HepG2 (cell line): ENCODE data around the gene SEC63. TPM values are rescaled to one million over a fixed set of nuclear protein-coding genes. Genes with fewer than 3 reads are reported as not detected.

Experiments
- ARID2 ChIP-seq: sonication (generic); formaldehyde crosslinking; IDR thresholded peaks from 2 replicates; pipeline ENCODE4 v1.8.1; 2022; ENCODE audit warnings: mild to moderate bottlenecking, missing genetic modification reagents, borderline replicate concordance
- CHD4 ChIP-seq: fragments of 200-600 bp; sonication (generic); IDR thresholded peaks from 2 replicates; pipeline ENCODE4 v1.7.0; 2017; ENCODE audit warnings: mild to moderate bottlenecking, low read length, borderline replicate concordance
- HHEX ChIP-seq: IDR thresholded peaks from 2 replicates; pipeline ENCODE4 v1.6.1; 2016; ENCODE audit warnings: control low read depth
- HOXA5 ChIP-seq: sonication (generic); formaldehyde crosslinking; IDR thresholded peaks from 2 replicates; pipeline ENCODE4 v1.4.0; 2020; ENCODE audit warnings: missing genetic modification reagents
- HOXA7 ChIP-seq: sonication (generic); formaldehyde crosslinking; IDR thresholded peaks from 2 replicates; pipeline ENCODE4 v1.8.1; 2022; ENCODE audit warnings: mild to moderate bottlenecking, missing genetic modification reagents, moderate library complexity
- JUN ChIP-seq: sonication (generic); formaldehyde crosslinking; IDR thresholded peaks from 2 replicates; pipeline ENCODE4 v1.4.0; 2020; ENCODE audit warnings: mild to moderate bottlenecking, missing genetic modification reagents
- NFRKB ChIP-seq: fragments of 450-650 bp; IDR thresholded peaks from 2 replicates; pipeline ENCODE4 v1.6.1; 2017
- PAF1 ChIP-seq: IDR thresholded peaks from 2 replicates; pipeline ENCODE4 v1.6.1; 2016; ENCODE audit warnings: missing genetic modification reagents, missing compliant biosample characterization
- RBFOX2 ChIP-seq: fragments of 200-400 bp; formaldehyde crosslinking; IDR thresholded peaks from 2 replicates; pipeline ENCODE4 v1.6.1; 2017; ENCODE audit warnings: low read depth, mild to moderate bottlenecking, low read length
- RFX3 ChIP-seq: IDR thresholded peaks from 2 replicates; pipeline ENCODE4 v1.6.1; 2016; ENCODE audit warnings: missing biosample characterization, missing genetic modification reagents
- SIN3B ChIP-seq: fragments of 150-350 bp; IDR thresholded peaks from 2 replicates; pipeline ENCODE4 v1.6.1; 2014; ENCODE audit warnings: low read length
- STAG1 ChIP-seq: sonication (generic); formaldehyde crosslinking; IDR thresholded peaks from 2 replicates; pipeline ENCODE4 v1.4.0; 2020; ENCODE audit warnings: missing genetic modification reagents
- ZBTB3 ChIP-seq: sonication (generic); formaldehyde crosslinking; IDR thresholded peaks from 2 replicates; pipeline ENCODE4 v1.4.0; 2020; ENCODE audit warnings: low read depth, mild to moderate bottlenecking, moderate library complexity, missing genetic modification reagents, borderline replicate concordance
- ZBTB42 ChIP-seq: sonication (generic); formaldehyde crosslinking; IDR thresholded peaks from 2 replicates; pipeline ENCODE4 v1.5.0; 2020; ENCODE audit warnings: mild to moderate bottlenecking, missing genetic modification reagents
- ZNF180 ChIP-seq: sonication (generic); formaldehyde crosslinking; IDR thresholded peaks from 2 replicates; pipeline ENCODE4 v1.4.0; 2020; ENCODE audit warnings: low read depth, missing genetic modification reagents, borderline replicate concordance
- ZNF317 ChIP-seq: sonication (generic); formaldehyde crosslinking; IDR thresholded peaks from 2 replicates; pipeline ENCODE4 v1.5.0; 2020; ENCODE audit warnings: mild to moderate bottlenecking, missing genetic modification reagents
- ZNF563 ChIP-seq: sonication (generic); formaldehyde crosslinking; IDR thresholded peaks from 2 replicates; pipeline ENCODE4 v1.8.0; 2022; ENCODE audit warnings: mild to moderate bottlenecking, moderate library complexity, missing genetic modification reagents
- polyA plus RNA-seq, 8 experiments: library from polyadenylated mRNA; depleted of rRNA in 3 of 8; stranded (reverse) in 7 of 8; unstranded in 1 of 8; fragments of >200 nt; fragmentation: Illumina TruSeq in 4 of 8; extraction: Trizol in 4 of 8; gene quantifications; 2 replicates each; pipeline versions ENCODE4 v1.2.1 to v1.2.3, GENCODE V29; 2011 to 2016; ENCODE audit warnings: low read depth in 4 of 8, missing spikeins in 1 of 8, mixed read lengths in 1 of 8; ENCODE audit not compliant: insufficient read depth in 1 of 8
- total RNA-seq, 5 experiments: library from RNA; depleted of rRNA; stranded (reverse); fragments of >200 nt; fragmentation: Illumina TruSeq; extraction: Trizol; gene quantifications; 2 replicates each; pipeline ENCODE4 v1.2.3, GENCODE V29; 2016; ENCODE audit warnings: low read depth in 1 of 5
- TF ChIP-seq, protein P1 (sequence below): sonication (generic); formaldehyde crosslinking; IDR thresholded peaks from 2 replicates; pipeline ENCODE4 v1.4.0; 2020; ENCODE audit warnings: missing genetic modification reagents
- TF ChIP-seq, protein P2 (sequence below): sonication (generic); formaldehyde crosslinking; IDR thresholded peaks from 2 replicates; pipeline ENCODE4 v1.5.1; 2020; ENCODE audit warnings: missing genetic modification reagents, mild to moderate bottlenecking, borderline replicate concordance
- TF ChIP-seq, protein P3 (sequence below): sonication (generic); formaldehyde crosslinking; IDR thresholded peaks from 2 replicates; pipeline ENCODE4 v1.4.0; 2020; ENCODE audit warnings: missing genetic modification reagents
- TF ChIP-seq, protein P4 (sequence below): sonication (generic); formaldehyde crosslinking; IDR thresholded peaks from 2 replicates; pipeline ENCODE4 v1.4.0; 2020; ENCODE audit warnings: missing genetic modification reagents
- TF ChIP-seq, protein P5 (sequence below): sonication (generic); formaldehyde crosslinking; IDR thresholded peaks from 2 replicates; pipeline ENCODE4 v1.5.0; 2020; ENCODE audit warnings: mild to moderate bottlenecking, missing genetic modification reagents, borderline replicate concordance

The SEC63 gene
- total and polyA plus RNA-seq, 2 of the 13 experiments (the other 11 are each of a cell fraction or from before 2014, with no cell fraction given) = 20.2 to 45.9 TPM

DNA sequence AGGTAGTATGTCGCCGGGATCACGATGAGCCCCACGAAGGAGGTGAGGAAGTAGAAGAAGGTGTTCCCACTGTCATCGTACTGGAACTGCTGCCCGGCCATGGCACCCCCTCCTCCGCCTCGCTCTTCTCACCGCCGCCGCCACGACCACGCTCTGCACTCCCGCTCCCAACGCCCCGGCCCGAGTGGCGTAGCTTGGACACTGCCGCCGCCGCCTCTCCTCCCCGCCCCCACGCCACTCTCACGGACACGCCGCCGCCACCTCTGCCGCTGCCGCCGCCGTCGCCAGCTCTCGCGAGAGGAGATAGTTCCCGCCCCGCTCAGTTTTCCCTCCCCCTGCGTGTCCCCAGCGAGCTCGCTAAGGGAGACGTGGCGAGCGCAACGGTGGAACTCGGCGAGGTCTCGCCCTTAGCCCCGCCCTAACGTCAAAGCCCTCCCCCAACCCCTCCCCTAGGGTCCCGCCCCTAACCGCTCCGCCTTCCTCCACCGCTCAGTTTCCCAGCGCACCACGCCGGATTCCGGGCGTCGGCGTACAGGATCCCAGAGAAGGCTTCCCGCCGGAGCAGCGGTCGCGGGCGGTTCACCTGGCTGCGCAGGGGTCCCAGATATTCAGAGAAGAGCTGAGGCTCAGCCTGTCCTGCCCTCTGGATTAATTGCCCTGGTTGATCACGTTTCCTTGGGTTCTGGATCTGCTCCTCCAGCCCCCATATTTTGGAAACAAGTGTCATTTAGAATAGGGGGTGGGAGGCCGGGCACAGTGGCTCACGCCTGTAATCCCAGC is at the start of gene SEC63 (continued):
- TF ChIP-seq, protein P1, sequence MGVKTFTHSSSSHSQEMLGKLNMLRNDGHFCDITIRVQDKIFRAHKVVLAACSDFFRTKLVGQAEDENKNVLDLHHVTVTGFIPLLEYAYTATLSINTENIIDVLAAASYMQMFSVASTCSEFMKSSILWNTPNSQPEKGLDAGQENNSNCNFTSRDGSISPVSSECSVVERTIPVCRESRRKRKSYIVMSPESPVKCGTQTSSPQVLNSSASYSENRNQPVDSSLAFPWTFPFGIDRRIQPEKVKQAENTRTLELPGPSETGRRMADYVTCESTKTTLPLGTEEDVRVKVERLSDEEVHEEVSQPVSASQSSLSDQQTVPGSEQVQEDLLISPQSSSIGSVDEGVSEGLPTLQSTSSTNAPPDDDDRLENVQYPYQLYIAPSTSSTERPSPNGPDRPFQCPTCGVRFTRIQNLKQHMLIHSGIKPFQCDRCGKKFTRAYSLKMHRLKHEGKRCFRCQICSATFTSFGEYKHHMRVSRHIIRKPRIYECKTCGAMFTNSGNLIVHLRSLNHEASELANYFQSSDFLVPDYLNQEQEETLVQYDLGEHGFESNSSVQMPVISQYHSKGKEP (CRISPR knock-in tag) = no peak
- TF ChIP-seq RFX3 (no peak), ZNF317 (CRISPR knock-in tag) (no peak; the same call in 1 of the 2 replicates), HOXA7 (no peak), HOXA5 (CRISPR knock-in tag) (peak; percentile 17; the same call in 1 of the 2 replicates), PAF1 (CRISPR knock-in tag) (no peak), ZNF180 (CRISPR knock-in tag) (no peak), ZBTB42 (CRISPR knock-in tag) (0 out of 2 replicates have a peak, but pooled peaks have one; percentile 47), ZBTB3 (CRISPR knock-in tag) (no peak), CHD4 (no peak), JUN (CRISPR knock-in tag) (no peak; the same call in 1 of the 2 replicates), ZNF563 (no peak; the same call in none of the 2 replicates), ARID2 (CRISPR knock-in tag) (0 out of 2 replicates have a peak, but pooled peaks have one; percentile 27), STAG1 (CRISPR knock-in tag) (no peak), HHEX (CRISPR knock-in tag) (no peak), NFRKB (no peak), RBFOX2 (peak; percentile 91), SIN3B (no peak)
- TF ChIP-seq, protein P2, sequence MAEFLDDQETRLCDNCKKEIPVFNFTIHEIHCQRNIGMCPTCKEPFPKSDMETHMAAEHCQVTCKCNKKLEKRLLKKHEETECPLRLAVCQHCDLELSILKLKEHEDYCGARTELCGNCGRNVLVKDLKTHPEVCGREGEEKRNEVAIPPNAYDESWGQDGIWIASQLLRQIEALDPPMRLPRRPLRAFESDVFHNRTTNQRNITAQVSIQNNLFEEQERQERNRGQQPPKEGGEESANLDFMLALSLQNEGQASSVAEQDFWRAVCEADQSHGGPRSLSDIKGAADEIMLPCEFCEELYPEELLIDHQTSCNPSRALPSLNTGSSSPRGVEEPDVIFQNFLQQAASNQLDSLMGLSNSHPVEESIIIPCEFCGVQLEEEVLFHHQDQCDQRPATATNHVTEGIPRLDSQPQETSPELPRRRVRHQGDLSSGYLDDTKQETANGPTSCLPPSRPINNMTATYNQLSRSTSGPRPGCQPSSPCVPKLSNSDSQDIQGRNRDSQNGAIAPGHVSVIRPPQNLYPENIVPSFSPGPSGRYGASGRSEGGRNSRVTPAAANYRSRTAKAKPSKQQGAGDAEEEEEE (CRISPR knock-in tag) = no peak
- TF ChIP-seq, protein P3, sequence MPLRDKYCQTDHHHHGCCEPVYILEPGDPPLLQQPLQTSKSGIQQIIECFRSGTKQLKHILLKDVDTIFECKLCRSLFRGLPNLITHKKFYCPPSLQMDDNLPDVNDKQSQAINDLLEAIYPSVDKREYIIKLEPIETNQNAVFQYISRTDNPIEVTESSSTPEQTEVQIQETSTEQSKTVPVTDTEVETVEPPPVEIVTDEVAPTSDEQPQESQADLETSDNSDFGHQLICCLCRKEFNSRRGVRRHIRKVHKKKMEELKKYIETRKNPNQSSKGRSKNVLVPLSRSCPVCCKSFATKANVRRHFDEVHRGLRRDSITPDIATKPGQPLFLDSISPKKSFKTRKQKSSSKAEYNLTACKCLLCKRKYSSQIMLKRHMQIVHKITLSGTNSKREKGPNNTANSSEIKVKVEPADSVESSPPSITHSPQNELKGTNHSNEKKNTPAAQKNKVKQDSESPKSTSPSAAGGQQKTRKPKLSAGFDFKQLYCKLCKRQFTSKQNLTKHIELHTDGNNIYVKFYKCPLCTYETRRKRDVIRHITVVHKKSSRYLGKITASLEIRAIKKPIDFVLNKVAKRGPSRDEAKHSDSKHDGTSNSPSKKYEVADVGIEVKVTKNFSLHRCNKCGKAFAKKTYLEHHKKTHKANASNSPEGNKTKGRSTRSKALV = no peak
- TF ChIP-seq, protein P4, sequence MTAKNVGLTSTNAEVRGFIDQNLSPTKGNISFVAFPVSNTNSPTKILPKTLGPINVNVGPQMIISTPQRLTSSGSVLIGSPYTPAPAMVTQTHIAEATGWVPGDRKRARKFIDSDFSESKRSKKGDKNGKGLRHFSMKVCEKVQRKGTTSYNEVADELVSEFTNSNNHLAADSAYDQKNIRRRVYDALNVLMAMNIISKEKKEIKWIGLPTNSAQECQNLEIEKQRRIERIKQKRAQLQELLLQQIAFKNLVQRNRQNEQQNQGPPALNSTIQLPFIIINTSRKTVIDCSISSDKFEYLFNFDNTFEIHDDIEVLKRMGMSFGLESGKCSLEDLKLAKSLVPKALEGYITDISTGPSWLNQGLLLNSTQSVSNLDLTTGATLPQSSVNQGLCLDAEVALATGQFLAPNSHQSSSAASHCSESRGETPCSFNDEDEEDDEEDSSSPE (CRISPR knock-in tag) = peak; percentile 46; the same call in 1 of the 2 replicates
- TF ChIP-seq, protein P5, sequence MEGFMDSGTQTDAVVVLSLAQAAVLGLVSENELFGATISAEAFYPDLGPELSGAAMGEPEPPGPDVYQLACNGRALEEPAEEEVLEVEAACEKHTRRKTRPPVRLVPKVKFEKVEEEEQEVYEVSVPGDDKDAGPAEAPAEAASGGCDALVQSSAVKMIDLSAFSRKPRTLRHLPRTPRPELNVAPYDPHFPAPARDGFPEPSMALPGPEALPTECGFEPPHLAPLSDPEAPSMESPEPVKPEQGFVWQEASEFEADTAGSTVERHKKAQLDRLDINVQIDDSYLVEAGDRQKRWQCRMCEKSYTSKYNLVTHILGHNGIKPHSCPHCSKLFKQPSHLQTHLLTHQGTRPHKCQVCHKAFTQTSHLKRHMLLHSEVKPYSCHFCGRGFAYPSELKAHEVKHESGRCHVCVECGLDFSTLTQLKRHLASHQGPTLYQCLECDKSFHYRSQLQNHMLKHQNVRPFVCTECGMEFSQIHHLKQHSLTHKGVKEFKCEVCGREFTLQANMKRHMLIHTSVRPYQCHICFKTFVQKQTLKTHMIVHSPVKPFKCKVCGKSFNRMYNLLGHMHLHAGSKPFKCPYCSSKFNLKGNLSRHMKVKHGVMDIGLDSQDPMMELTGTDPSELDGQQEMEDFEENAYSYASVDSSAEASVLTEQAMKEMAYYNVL (CRISPR knock-in tag) = peak; percentile 23; the same call in 1 of the 2 replicates
